Activated naive CD8-positive, alpha-beta T cell treated with anti-CD3 and anti-CD28 coated beads, Interleukin-2, amount 50 U/mL, for 24 hours (primary cell): ENCODE data around the gene ADH7.
A peak's percentile ranks its signal among the peaks of the same experiment; 100 is the strongest.

Experiments
- ATAC-seq: fragments of 150-1000 bp; cut with Tn5 transposase; one replicate; pipeline ENCODE4 v1.10.0; 2021
- DNase-seq: peaks from one replicate; pipeline ENCODE4 v3.0.0; 2021
- H3K27ac Mint-ChIP-seq: one replicate; pipeline ENCODE4 v1.8.0; 2021; ENCODE audit warnings: mild to moderate bottlenecking, mixed read lengths
- H3K27me3 Mint-ChIP-seq: one replicate; pipeline ENCODE4 v1.8.0; 2021; ENCODE audit warnings: mixed read lengths
- H3K36me3 Mint-ChIP-seq: one replicate; pipeline ENCODE4 v1.8.0; 2021; ENCODE audit warnings: low read depth, mixed read lengths
- H3K4me1 Mint-ChIP-seq: one replicate; pipeline ENCODE4 v1.8.0; 2021; ENCODE audit warnings: mixed read lengths
- H3K4me3 Mint-ChIP-seq: one replicate; pipeline ENCODE4 v1.8.0; 2021; ENCODE audit warnings: mild to moderate bottlenecking, moderate library complexity, mixed read lengths
- H3K9me3 Mint-ChIP-seq: one replicate; pipeline ENCODE4 v1.8.0; 2021; ENCODE audit warnings: mixed read lengths

ADH7 gene

DNA sequence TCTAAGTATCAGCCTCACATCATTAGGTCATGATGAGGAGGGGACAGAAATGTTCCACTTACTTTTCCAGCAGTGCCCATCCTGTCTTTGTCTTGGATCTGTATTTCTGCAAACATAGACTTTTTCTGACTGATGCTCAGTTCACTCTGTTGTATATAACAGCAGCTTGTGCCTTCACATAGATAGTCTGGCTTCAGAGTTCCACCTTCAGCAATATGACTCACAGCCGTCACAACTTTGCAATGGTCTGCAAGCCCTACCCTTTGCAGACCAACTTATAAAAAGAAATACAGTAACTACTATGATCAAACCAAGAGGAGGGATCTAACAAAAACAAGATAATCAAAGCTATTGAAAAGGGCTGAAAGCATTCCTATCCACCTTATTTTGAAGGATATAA is at the start of gene ADH7:
TSS of gene ADH7 (minus strand) at position 189 of the 400 bp plus-strand sequence. CDS start at position 80, 109 bp downstream.
- Mint-ChIP-seq H3K4me1 (no peaks in the 10 kb centered on the region), H3K36me3 (no peaks in the 10 kb centered on the region), H3K27me3 (peaks cover 4% of the 10 kb centered on the region), H3K27ac (no peak within 1 kb of the TSS), H3K4me3 (no peak within 1 kb of the TSS), H3K9me3 (no peaks in the 10 kb centered on the region)
- ATAC-seq (no peak), DNase-seq (no peak)

DNA sequence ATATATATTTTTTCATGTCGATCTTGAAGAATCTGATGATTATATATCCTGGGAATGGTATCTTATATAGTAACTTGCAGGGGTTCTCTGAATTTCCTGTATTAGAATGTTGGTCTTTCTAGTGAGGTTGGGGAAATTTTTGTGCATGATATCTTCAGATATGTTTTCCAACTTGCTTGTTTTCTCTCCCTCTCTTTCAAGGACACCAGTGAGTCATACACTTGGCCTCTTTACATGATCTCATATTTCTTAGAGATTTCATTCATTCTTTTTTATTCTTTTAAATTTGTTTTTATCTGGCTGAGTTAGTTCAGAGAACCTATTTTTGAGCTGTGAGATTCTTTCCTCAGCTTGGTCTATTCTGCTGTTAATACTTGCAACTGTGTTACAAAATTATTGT is 48.5 kb upstream of the ADH7 start:
- DNase-seq: no peak
- Mint-ChIP-seq H3K27ac (no peak overlapping the region), H3K9me3 (peaks cover 34% of the 10 kb centered on the region), H3K4me1 (no peaks in the 10 kb centered on the region), H3K27me3 (no peaks in the 10 kb centered on the region), H3K4me3 (no peak overlapping the region), H3K36me3 (peaks cover 7% of the 10 kb centered on the region)
- ATAC-seq: no peak

DNA sequence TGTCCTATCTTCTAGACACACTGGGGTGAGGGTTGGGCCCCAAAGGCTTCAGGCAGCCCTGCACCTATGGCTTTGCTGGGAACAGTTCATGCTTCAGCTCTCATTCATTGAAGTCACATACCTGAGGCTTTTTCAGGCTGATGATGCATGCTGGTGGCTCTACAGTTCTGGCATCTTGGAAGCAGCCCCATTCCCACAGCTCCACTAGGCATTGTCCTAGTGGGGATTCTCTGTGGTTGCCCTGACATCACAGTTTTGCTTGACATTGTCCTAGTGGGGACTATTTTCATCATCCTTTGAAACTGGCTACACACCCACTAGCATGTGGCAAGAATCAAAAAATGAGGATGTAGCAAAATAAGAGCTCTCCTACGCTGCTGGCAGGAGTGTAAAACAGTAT is 38.0 kb upstream of the ADH7 start:
- Mint-ChIP-seq H3K27me3 (no peaks in the 10 kb centered on the region), H3K27ac (no peak overlapping the region), H3K36me3 (no peaks in the 10 kb centered on the region), H3K4me3 (no peak overlapping the region), H3K9me3 (no peaks in the 10 kb centered on the region), H3K4me1 (no peaks in the 10 kb centered on the region)
- DNase-seq (no peak), ATAC-seq (no peak)

DNA sequence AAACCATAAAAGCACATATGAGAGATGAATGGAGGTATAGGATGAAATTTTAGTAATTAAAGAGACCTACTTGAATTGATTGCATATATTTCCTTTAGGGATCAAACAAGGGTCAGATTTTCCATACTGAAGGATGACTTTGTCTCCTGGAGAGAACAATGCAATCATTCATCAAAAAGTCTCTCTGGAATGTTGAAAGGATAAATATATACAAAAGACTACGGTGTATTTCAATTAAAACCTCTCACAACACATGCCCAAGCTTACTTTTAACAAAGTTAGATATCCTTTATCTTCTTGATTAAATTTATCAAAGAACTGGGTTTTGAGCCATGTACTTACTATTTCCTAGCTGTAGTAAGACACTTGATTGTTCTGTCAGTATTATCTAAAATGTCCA is 36.8 kb upstream of the ADH7 start:
- Mint-ChIP-seq H3K4me1 (no peaks in the 10 kb centered on the region), H3K9me3 (no peaks in the 10 kb centered on the region)
- no peak for ATAC-seq

DNA sequence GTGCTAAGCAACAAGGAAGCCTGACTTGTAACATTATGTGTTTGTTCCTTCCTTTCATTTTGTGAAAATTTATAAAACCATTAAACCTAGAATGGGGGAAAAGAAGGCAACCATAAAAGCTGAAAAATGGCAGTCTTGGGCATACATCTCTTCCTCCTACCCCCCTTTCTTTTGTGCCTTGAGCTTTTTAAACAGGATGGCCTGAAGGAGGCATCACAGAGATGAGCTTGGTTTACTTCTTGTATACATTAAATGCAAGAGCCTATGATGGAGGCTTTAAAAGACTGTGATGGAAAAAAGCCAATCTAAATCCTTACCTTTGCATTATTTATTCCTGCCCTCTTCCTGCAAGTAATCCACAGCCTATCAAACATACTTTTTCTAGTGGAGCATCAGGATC is 36.2 kb upstream of the ADH7 start:
- no peaks in the 10 kb centered on the region for H3K36me3 Mint-ChIP-seq
- ATAC-seq (no peak), DNase-seq (no peak)
- no peak overlapping the region for H3K27ac Mint-ChIP-seq
- H3K4me1 Mint-ChIP-seq: no peaks in the 10 kb centered on the region
- peaks cover 4% of the 10 kb centered on the region for H3K27me3 Mint-ChIP-seq
- no peak overlapping the region for H3K4me3 Mint-ChIP-seq
- no peaks in the 10 kb centered on the region for H3K9me3 Mint-ChIP-seq

More for the DNA sequence above, 36.8 kb upstream of the ADH7 start:
- Mint-ChIP-seq H3K4me3 (no peak overlapping the region), H3K36me3 (no peaks in the 10 kb centered on the region), H3K27me3 (peaks cover 4% of the 10 kb centered on the region), H3K27ac (no peak overlapping the region)
- no peak for DNase-seq

DNA sequence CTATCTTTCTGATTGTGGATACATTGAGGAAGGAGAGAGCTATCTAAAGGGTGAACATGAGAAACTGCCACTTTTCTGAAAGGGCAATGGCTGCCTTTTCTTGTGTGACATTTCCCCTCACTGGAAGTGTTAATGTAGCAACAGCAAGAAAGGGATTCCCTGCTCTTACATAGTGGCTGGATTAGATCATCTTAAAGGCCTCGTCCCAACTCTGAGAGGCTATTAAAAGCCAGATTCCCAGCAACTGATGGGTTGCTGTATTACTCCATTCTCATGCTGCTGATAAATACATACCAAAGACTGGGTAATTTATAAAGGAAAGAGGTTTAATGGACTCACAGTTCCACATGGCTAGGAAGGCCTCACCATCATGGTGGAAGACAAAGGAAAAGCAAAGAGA is 33.7 kb upstream of the ADH7 start:
- Mint-ChIP-seq H3K27me3 (peaks cover 8% of the 10 kb centered on the region), H3K4me1 (no peaks in the 10 kb centered on the region), H3K9me3 (no peaks in the 10 kb centered on the region), H3K36me3 (no peaks in the 10 kb centered on the region), H3K4me3 (no peak overlapping the region), H3K27ac (no peak overlapping the region)
- no peak for DNase-seq
- ATAC-seq: no peak

DNA sequence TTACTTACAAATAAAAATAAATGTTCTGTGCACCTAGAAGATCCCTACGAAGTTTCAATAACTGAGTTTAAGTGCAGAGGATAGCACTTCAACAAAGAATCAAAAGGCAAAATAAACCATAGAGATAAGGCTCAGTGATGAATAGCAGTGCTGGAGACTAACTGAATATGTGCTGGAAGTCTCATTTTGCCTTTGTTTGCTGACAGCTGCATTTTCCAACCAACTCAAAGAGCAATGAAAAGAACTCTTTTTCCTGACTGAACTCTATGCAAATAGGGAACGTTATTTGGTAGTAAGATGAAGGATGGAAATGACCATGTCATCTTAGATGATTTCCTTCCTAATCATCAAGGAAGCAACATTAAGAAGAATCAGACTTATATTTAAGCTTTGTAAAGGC is 32.7 kb upstream of the ADH7 start:
- no peak for ATAC-seq
- Mint-ChIP-seq H3K4me3 (no peak overlapping the region), H3K36me3 (no peaks in the 10 kb centered on the region), H3K9me3 (no peaks in the 10 kb centered on the region), H3K27ac (no peak overlapping the region), H3K4me1 (no peaks in the 10 kb centered on the region), H3K27me3 (peaks cover 8% of the 10 kb centered on the region)
- no peak for DNase-seq

DNA sequence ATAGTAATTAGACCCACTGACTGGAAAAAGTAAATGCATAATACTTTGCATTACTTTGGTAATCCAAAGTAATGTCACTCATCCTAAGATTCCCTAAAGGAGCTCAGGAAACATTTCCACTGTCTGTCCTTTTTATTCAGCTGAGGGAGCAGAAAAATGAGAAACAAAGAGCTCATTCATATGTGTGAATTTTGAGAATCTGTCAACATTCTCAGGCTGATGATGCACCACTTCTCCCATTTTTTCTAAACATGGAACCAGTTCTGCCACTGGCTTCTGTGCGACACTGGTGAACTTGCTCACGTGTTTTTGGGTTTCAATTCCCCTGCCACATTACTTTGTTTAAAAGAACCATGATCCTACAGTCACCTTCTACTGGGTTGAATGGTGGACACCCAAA is 28.4 kb upstream of the ADH7 start:
- H3K27ac Mint-ChIP-seq: no peak overlapping the region
- H3K4me1 Mint-ChIP-seq: no peaks in the 10 kb centered on the region
- no peak overlapping the region for H3K4me3 Mint-ChIP-seq
- H3K9me3 Mint-ChIP-seq: no peaks in the 10 kb centered on the region
- DNase-seq (no peak), ATAC-seq (no peak)
- peaks cover 8% of the 10 kb centered on the region for H3K27me3 Mint-ChIP-seq
- no peaks in the 10 kb centered on the region for H3K36me3 Mint-ChIP-seq

DNA sequence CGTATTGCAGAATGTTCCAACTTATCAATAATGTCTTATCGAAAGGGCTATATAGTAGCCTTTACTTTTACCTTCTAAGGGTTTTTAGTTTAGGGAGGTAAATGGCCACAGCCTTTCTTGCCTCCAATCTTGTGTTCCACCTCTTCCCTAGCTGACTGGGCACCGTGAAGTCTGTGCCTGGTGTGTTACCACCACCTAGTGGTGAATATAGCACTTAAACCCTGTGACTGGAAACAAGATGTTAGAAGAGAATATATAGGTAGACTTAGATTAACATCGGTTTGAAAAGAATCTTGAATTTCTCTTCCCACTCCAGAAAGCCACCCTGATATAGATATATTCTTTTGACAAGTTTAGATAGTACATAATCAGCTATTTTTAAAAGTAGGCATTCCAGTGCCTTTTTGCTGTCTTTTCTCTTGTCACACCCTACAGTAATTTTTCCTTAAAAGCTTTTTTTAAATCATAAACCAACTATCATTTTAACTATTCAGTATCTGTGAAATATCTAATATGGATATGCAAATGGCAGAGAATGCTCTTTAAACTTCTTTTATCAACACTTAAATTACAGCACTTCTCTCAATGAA is 27.8 kb upstream of the ADH7 start:
- peak; percentile 38 for DNase-seq
- H3K9me3 Mint-ChIP-seq: no peaks in the 10 kb centered on the region
- H3K27me3 Mint-ChIP-seq: peaks cover 8% of the 10 kb centered on the region
- no peaks in the 10 kb centered on the region for H3K36me3 Mint-ChIP-seq
- H3K4me1 Mint-ChIP-seq: no peaks in the 10 kb centered on the region
- no peak overlapping the region for H3K4me3 Mint-ChIP-seq
- H3K27ac Mint-ChIP-seq: no peak overlapping the region
- peak; percentile 65 for ATAC-seq

DNA sequence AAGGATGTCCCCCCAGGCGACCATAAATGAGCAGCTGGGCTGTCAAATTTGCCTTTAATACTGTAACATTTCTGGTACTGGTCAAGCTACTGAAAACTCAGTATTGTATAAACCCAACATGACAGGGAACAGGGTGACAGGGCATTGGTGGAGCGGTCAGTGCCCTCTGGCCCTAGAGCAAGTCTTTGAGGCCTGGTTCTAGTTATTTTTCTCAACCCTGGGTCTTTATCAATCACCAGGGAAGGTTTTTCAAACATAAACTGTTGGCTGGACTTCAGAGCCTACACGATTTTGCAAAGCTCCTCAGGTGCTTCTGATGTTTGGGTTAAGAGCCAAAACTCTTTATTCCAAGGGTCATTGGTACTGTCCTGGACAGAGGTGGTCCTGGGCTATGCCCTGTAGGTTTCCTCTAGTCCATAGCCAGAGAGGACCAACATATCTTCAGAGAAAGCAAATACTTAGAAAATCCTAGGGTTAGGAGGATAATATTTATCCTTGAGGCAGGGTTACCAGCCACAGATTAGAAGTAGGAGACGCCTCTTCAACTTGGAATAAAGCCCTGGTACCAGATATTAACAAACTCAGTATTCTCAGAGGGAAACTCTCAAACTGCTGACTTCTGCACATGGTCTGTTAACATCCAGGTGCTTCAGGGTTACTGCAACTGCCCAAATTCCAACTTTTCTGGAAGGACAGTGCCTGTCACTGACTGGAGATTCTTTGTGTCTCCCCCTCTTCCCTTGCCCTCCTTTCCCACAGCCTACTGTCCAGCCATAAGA is 26.7 kb upstream of the ADH7 start:
- ATAC-seq (no peak), DNase-seq (no peak)
- Mint-ChIP-seq H3K9me3 (no peaks in the 10 kb centered on the region), H3K27ac (no peak overlapping the region), H3K4me1 (no peaks in the 10 kb centered on the region), H3K27me3 (peaks cover 6% of the 10 kb centered on the region), H3K36me3 (no peaks in the 10 kb centered on the region), H3K4me3 (no peak overlapping the region)

DNA sequence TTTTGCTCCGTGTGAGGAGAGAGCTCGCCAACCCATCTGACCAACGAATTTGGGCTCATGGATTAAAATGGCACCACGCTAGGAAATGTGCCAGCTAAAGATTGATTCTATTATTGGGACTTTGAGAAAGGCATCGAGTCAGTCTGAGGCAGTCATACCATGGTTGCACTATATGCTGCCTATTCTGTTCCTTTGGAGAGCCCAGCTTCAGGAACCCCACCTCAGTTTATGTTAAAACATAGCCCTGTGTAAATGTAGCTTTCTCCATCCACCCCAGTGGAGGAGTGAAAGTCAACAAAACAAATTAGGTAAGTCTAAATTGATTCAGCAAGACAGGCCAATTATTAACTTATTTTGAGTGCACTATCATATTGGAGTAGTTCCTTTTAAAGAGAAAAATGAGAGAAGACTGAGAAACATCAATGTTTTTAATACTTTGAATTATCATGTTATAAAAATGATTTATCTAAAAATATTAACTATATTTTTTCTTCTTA is 24.5 kb upstream of the ADH7 start:
- ATAC-seq (no peak), DNase-seq (no peak)
- Mint-ChIP-seq H3K9me3 (no peaks in the 10 kb centered on the region), H3K27ac (no peak overlapping the region), H3K27me3 (peaks cover 5% of the 10 kb centered on the region), H3K4me3 (no peak overlapping the region), H3K4me1 (no peaks in the 10 kb centered on the region), H3K36me3 (no peaks in the 10 kb centered on the region)

DNA sequence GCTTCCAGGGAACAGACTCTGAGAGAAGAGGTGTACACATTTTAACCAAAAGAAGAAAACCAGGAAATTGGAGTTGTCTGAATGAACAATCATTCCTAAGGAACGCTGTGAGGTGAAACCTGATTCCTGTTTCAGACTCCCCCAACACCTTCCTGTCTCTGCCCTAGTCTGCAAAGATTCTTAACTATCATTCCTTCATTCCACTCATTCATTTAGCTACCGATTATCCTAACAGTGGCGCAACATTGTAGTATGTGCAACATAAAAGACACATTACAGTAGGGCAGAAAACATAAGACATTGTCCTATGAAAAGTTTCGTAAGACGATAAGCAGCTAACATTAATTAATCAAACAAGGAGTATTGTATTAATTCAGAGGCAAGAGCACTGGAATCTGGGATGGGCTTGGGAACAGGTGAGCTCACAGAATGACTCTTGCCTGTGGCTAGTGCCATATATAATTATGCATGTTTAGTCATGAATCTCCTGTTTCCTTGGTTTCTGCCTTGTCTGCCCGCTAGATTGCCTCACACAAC is 23.8 kb upstream of the ADH7 start:
- DNase-seq (no peak), ATAC-seq (no peak)
- no peak overlapping the region for H3K4me3 Mint-ChIP-seq
- peaks cover 5% of the 10 kb centered on the region for H3K27me3 Mint-ChIP-seq
- no peaks in the 10 kb centered on the region for H3K36me3 Mint-ChIP-seq
- no peak overlapping the region for H3K27ac Mint-ChIP-seq
- no peaks in the 10 kb centered on the region for H3K4me1 Mint-ChIP-seq
- no peaks in the 10 kb centered on the region for H3K9me3 Mint-ChIP-seq

DNA sequence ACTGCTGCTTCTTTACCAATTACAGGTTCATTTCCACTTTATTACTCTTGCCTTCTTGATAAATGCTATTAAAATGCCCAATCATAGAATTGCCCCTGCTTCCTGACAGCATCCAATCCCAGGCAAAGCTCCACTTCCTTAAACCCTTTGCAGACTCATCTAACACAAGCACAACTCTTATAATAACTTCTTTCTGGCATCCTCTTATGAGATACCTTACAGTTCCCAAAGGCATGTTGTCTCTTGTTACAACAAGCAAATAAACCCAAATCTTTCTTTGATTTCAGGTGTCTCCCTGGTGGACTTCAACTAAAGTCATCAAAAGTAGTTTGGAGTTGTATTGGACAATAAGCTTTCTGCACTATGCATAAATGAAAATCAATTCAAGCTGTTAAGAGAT is 22.5 kb upstream of the ADH7 start:
- Mint-ChIP-seq H3K4me1 (no peaks in the 10 kb centered on the region), H3K36me3 (no peaks in the 10 kb centered on the region), H3K27ac (no peak overlapping the region), H3K9me3 (peaks cover 7% of the 10 kb centered on the region), H3K27me3 (peaks cover 5% of the 10 kb centered on the region), H3K4me3 (no peak overlapping the region)
- no peak for DNase-seq
- ATAC-seq: no peak

DNA sequence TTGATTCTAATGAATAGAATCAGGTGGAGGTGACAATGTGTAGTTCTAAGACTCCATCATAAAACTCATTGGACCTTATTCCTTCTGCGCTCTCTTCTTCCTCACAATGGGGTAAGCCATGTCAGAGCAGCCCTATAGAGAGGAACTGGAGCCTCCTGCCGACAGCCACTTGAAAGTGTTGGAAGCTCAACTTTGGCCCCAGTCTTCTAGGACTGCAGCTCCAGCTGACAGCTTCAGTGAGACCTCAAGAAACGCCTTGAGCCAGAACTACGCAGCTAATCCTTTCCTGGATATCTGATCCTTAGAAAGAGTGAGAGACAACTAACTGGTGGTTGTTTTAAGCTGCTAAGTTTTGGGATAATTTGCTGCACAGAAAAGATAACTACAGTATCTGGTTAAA is 22.1 kb upstream of the ADH7 start:
- ATAC-seq (no peak), DNase-seq (no peak)
- peaks cover 5% of the 10 kb centered on the region for H3K27me3 Mint-ChIP-seq
- no peaks in the 10 kb centered on the region for H3K4me1 Mint-ChIP-seq
- H3K36me3 Mint-ChIP-seq: no peaks in the 10 kb centered on the region
- H3K9me3 Mint-ChIP-seq: peaks cover 11% of the 10 kb centered on the region
- H3K27ac Mint-ChIP-seq: no peak overlapping the region
- H3K4me3 Mint-ChIP-seq: no peak overlapping the region

DNA sequence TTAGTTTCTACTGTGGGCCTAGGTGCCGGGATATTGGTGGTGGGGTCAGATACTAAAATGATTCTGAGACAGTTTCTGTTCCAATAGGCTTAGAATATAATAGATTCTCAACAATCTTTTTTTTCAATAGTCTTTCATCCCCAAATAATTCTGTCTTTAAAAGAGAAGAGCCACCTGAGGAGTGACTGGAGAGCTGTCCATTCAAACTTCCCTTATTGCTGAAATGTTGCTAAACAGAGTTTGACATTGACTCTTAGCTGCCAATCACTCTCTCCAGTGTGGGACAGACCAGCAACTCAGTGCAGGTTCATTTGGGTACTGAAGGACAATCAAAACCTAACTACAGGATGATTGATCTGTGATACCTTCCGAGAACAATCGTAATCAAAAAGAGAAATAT is 12.4 kb upstream of the ADH7 start:
- no peak for DNase-seq
- Mint-ChIP-seq H3K4me3 (no peak overlapping the region), H3K4me1 (peaks cover 15% of the 10 kb centered on the region), H3K27me3 (peaks cover 19% of the 10 kb centered on the region), H3K9me3 (peaks cover 26% of the 10 kb centered on the region), H3K36me3 (no peaks in the 10 kb centered on the region), H3K27ac (no peak overlapping the region)
- ATAC-seq: no peak
